Measurements from ENCODE around the gene ATP5F1D. TPM values are rescaled to one million over a fixed set of nuclear protein-coding genes. Genes with fewer than 3 reads are reported as not detected.

The ATP5F1D gene
- total RNA-seq, 4 donors from 2014 or later = 47.9 to 118 (median 66.1) TPM

GRCh38 chr19:1236576-1236975 lies 5.0 kb upstream of the ATP5F1D start:
- TF ChIP-seq CTCF (IDR thresholded peaks at IDR 0.05; ENCODE audit: low read depth) = no peak

GRCh38 chr19:1237027-1237659 lies 4.4 kb upstream of the ATP5F1D start:
- TF ChIP-seq CTCF (IDR thresholded peaks at IDR 0.05; ENCODE audit: low read depth) = no peak

- no peak for TF ChIP-seq CTCF (IDR thresholded peaks at IDR 0.05; ENCODE audit: low read depth)
Measured at GRCh38 chr19:1237754-1238368, 3.7 kb upstream of the ATP5F1D start, which contains the start of gene CBARP. TSS of gene CBARP (minus strand) at chr19:1238005. CDS start at chr19:1236100, 1,905 bp downstream.

GRCh38 chr19:1238369-1239303 lies 2.9 kb upstream of the ATP5F1D start:
- no peak for TF ChIP-seq CTCF (IDR thresholded peaks at IDR 0.05; ENCODE audit: low read depth)

GRCh38 chr19:1239420-1239795 lies 2.1 kb upstream of the ATP5F1D start:
- TF ChIP-seq CTCF (IDR thresholded peaks at IDR 0.05; ENCODE audit: low read depth) = no peak

- TF ChIP-seq CTCF (IDR thresholded peaks at IDR 0.05; ENCODE audit: low read depth) = no peak
Measured at GRCh38 chr19:1239796-1240737, 1.5 kb upstream of the ATP5F1D start.
